ENCODE data around the gene HS6ST2.

The HS6ST2 gene

DNA sequence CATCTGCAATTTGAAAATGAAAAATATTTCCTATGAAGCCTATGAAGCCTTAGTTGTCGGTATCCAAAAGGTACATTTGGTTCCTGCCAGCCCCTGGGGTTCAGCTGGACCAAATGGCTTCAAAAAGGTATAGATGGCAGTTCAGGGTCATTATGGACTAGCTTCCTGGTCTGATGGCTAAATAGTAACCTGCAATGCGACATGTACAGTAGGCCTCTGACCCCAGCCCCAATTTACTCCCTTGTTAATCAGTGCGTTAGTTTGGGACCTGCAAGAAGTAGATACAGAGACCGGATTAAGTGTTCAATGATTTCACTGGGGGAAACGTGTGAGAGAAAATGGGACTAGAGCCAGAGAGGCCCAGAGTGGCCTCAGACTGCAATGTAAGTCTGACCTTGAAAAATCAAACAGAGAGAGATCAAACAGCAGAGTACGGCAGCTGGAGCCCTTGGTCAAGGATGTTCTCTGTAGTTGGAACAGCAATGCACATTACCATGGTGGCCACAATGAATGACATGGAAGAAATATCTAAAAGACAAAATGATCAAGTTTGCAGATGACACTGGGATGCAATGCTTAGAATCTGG is 354.6 kb downstream of the HS6ST2 start:
- DNase-seq = no peak

DNA sequence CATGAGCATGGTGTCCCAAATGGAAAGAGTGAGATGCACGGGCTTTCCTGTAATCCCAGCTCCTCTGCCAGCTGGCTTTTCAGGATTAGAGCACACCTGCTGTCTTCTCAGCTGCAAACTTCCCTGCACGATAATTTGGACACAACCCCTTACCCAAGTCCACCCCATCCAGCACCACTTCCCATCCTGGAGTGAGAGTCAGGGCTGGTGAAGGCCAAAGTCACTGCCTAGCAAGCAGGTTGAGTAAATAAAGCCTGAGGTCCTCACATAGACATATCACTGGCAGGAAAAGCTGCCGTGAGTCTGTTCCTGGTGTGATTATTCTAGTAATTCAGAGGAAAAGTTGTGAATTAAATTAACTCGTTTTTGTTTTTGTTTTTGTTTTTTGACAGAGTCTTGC is 355.7 kb downstream of the HS6ST2 start:
- no peak for DNase-seq

DNA sequence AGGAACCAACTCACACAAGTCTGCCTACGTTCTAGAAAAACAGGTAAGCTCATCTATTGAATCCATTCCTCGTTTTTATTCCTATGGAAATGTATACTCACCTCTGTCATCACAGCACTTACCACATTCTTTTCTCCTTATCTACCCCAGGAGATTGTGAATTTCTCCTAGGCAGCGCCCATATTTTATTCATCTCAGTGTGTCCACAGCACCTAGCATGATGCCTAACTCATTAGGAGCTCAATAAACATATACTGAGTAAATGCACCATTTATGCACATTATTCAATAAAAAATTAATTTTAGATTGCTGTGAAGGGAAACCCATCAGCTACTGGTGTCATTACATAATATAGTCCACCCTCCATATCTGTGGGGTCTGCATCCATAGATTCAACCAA is 363.4 kb downstream of the HS6ST2 start:
- DNase-seq = no peak

DNA sequence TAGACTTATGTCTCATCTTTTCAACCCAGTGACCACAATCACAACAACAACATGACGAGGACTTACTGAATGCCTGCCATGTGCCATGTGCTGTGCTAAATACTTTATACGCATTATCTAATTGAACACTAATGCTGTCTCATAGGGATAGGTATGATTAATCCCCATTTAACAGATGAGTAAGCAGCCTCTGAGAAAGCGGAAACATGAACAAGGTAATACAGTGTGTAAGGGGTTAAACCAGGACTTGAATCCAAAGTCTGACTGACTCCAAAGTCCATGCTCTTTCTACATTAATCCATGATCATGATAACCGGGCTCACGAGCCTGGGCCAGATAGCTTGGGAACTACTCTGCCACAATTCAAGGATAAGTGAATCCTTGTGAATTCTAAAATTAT is 364.3 kb downstream of the HS6ST2 start:
- DNase-seq = no peak

DNA sequence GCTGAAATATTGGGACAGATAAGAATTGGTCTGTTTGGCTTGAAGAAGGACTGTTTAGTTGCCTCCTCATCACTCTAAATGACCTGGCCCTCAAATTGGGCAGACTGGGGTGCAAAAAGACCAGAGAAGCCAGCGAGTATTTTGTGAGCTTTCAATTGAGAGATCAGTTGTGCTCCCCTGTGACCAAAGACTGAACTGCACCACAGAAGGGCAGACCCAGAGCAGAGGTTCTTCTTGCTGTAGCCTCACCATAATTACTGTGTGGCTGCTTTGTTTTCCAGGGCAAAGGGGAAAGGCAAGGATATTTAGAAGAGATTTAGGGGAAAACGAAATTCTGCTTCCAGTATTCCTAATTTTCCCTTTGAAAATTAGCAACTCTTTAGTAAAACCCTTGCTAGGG is 365.5 kb downstream of the HS6ST2 start:
- no peak for DNase-seq

DNA sequence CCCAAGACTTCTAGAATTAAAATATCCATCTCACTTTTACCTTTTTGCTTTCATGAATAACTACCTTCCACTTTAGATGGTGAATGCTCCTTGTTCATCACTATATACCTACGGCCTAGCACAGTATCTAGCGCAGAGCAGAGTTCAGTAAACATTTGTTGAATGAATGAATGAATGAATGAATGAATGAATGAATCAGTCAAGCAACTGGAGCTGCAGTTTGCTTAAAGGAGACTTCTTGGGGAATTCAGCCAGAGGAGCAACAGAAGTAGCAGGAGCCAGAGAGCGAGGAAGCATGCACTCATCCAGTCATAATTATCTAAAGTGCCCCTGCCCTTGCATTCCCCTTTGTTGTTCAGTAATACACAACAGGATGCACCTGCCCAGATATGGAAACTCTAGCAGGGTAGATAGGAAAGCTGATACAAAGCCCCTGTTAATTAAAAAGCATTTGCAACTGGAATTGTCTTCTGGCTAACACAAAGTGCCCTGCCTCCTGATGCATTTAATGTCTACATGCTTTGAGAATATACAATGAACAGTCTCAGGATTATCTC is 366.6 kb downstream of the HS6ST2 start:
- DNase-seq = no peak

DNA sequence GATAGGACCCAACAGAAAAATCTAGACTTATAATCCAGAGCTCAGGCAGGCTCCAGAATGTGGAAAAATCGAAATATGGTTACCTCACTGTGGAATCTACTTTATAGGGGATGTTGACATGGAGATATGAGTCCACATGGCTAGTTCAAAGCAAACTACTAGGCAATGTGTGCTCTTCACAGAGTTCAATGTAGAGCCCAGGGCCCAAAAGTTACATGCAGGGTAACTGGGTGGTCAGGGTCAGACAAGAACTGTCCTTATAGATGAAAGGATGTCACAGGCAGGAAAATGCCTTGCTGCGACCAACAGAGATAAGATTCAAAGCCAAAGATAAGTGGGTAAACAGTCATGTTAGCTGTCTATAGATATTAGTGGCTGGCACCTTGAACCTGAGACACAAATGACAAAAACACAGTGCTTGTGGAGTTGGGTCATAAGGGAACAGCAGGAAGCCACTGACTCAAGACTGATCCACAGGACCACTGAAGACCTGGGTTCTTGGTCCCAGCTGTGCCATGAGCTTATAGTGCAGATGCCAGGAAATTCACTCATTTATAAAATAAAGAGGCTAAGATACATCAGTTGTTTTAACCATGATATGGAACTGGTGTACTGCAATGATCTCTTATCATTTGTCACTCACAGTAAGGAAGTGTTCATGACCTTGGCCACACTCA is 367.9 kb downstream of the HS6ST2 start:
- DNase-seq = no peak

DNA sequence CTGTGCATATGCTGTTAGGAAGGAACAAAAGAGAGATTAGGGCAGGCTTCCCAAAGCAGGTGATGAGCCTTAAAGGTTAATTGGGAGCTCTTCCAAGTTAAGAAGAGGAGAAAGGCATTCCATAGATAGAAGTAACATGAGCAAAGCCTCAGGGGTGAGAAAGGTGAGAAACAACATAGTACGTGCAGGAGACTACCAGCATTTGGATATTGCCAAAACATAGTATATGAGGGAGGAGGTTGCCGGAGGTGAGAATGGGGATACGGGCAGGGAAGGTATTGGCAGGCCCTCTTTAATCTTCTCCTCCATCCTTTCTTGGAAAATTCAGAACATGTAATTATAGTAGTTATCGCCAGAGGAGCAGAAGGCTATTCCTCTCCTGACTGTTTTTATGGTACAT is 373.5 kb downstream of the HS6ST2 start:
- no peak for DNase-seq

DNA sequence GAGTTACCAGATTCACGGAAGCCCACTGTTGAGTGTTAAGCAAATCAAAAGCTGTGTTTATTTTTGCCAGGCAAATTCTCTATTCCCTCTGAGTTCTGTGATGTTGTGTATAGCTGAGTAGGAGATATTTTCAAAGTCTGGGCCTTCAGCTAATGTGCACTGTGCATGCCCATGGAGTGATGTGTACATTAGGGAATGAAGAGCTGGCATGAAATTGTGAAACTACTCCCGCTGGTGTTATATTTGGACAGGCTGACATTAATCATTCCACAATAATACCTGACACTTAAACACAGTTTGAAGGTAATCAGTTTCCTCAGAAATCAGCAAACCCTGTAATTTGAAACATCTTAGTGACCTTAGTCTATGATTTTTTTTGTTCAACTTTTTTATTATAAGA is 381.5 kb downstream of the HS6ST2 start:
- no peak for DNase-seq

Data from GDM1 (cell line).